ENCODE data around the gene RNF8. TPM values are rescaled to one million over a fixed set of nuclear protein-coding genes. Genes with fewer than 3 reads are reported as not detected.
"Not testable (repeated sequence)": the region's sequence is repeated elsewhere in the genome, so short reads cannot be mapped to it uniquely, and the experiment has no call there.

Gene RNF8
- total RNA-seq, 2 donors from 2014 or later, result 38.2 to 51.1 TPM

GRCh38 chr6:37396571-37397180, 42.9 kb downstream of the RNF8 start:
- Histone ChIP-seq H3K36me3 (ENCODE audit: control insufficient read depth, insufficient read depth, low read length) (peaks cover 32% of the 10 kb centered on the region), H3K9ac (ENCODE audit: extremely low read depth, low read length, poor library complexity, severe bottlenecking) (no peak overlapping the region), H3K9me3 (ENCODE audit: control insufficient read depth, low read length) (no peaks in the 10 kb centered on the region), H3K27ac (ENCODE audit: low read depth, low read length) (no peak overlapping the region), H3K4me3 (ENCODE audit: low read length) (no peak overlapping the region), H3K27me3 (ENCODE audit: control insufficient read depth, insufficient read depth, low read length, poor library complexity, severe bottlenecking) (no peaks in the 10 kb centered on the region), H3K4me1 (ENCODE audit: control insufficient read depth, insufficient read depth, low read length) (no peaks in the 10 kb centered on the region)
- TF ChIP-seq CTCF (conservative IDR thresholded peaks at IDR 0.05), result no peak
- Mint-ChIP-seq H3K4me3 (no peak overlapping the region), H3K4me1 (peaks cover 7% of the 10 kb centered on the region), H3K27me3 (ENCODE audit: insufficient read depth) (peaks cover 16% of the 10 kb centered on the region), H3K9me3 (no peaks in the 10 kb centered on the region), H3K36me3 (ENCODE audit: low read depth) (peaks cover 8% of the 10 kb centered on the region), H3K27ac (no peak overlapping the region)
- DNase-seq, result no peak
- 88 to 93% methylated on average over 3 to 4 of the region's 4 CpGs for WGBS, 2 experiments (ENCODE audit: insufficient coverage in 1 of 2, insufficient read length in 1 of 2)

GRCh38 chr6:37399131-37399530, 45.3 kb downstream of the RNF8 start:
- no peak overlapping the region for H3K27ac Mint-ChIP-seq
- H3K27ac ChIP-seq (ENCODE audit: low read depth, low read length), result no peak overlapping the region

GRCh38 chr6:37399795-37400490, 46.2 kb downstream of the RNF8 start:
- H3K36me3 ChIP-seq (ENCODE audit: control insufficient read depth, insufficient read depth, low read length), result peaks cover 9% of the 10 kb centered on the region
- WGBS, 2 experiments (ENCODE audit: insufficient coverage in 1 of 2, insufficient read length in 1 of 2), result 56 to 66% methylated on average over 4 of the region's 4 CpGs
- Mint-ChIP-seq H3K27ac (no peak overlapping the region), H3K4me1 (peaks cover 7% of the 10 kb centered on the region), H3K4me3 (no peak overlapping the region), H3K9me3 (no peaks in the 10 kb centered on the region), H3K36me3 (ENCODE audit: low read depth) (no peaks in the 10 kb centered on the region), H3K27me3 (ENCODE audit: insufficient read depth) (peaks cover 19% of the 10 kb centered on the region)
- no peak for DNase-seq
- no peak overlapping the region for H3K9ac ChIP-seq (ENCODE audit: extremely low read depth, low read length, poor library complexity, severe bottlenecking)
- H3K4me1 ChIP-seq (ENCODE audit: control insufficient read depth, insufficient read depth, low read length), result no peaks in the 10 kb centered on the region
- no peak overlapping the region for H3K27ac ChIP-seq (ENCODE audit: low read depth, low read length)
- H3K4me3 ChIP-seq (ENCODE audit: low read length), result no peak overlapping the region
- TF ChIP-seq CTCF (conservative IDR thresholded peaks at IDR 0.05), result no peak
- no peaks in the 10 kb centered on the region for H3K9me3 ChIP-seq (ENCODE audit: control insufficient read depth, low read length)
- no peaks in the 10 kb centered on the region for H3K27me3 ChIP-seq (ENCODE audit: control insufficient read depth, insufficient read depth, low read length, poor library complexity, severe bottlenecking)

More at GRCh38 chr6:37399131-37399530, 45.3 kb downstream of the RNF8 start:
- no peaks in the 10 kb centered on the region for H3K27me3 ChIP-seq (ENCODE audit: control insufficient read depth, insufficient read depth, low read length, poor library complexity, severe bottlenecking)
- DNase-seq, result no peak
- Mint-ChIP-seq H3K36me3 (ENCODE audit: low read depth) (no peaks in the 10 kb centered on the region), H3K4me3 (no peak overlapping the region), H3K27me3 (ENCODE audit: insufficient read depth) (peaks cover 16% of the 10 kb centered on the region), H3K9me3 (no peaks in the 10 kb centered on the region), H3K4me1 (peaks cover 7% of the 10 kb centered on the region)
- H3K9me3 ChIP-seq (ENCODE audit: control insufficient read depth, low read length), result no peaks in the 10 kb centered on the region
- no peaks in the 10 kb centered on the region for H3K4me1 ChIP-seq (ENCODE audit: control insufficient read depth, insufficient read depth, low read length)
- H3K4me3 ChIP-seq (ENCODE audit: low read length), result no peak overlapping the region
- peaks cover 16% of the 10 kb centered on the region for H3K36me3 ChIP-seq (ENCODE audit: control insufficient read depth, insufficient read depth, low read length)
- no peak for TF ChIP-seq CTCF (conservative IDR thresholded peaks at IDR 0.05)
- no peak overlapping the region for H3K9ac ChIP-seq (ENCODE audit: extremely low read depth, low read length, poor library complexity, severe bottlenecking)

GRCh38 chr6:37401658-37402057, 47.9 kb downstream of the RNF8 start:
- not testable (repeated sequence) for H3K4me1 Mint-ChIP-seq; H3K4me3 Mint-ChIP-seq; H3K9me3 Mint-ChIP-seq; H3K36me3 Mint-ChIP-seq (ENCODE audit: low read depth); H3K27ac Mint-ChIP-seq; H3K36me3 ChIP-seq (ENCODE audit: control insufficient read depth, insufficient read depth, low read length); H3K4me1 ChIP-seq (ENCODE audit: control insufficient read depth, insufficient read depth, low read length); H3K27me3 ChIP-seq (ENCODE audit: control insufficient read depth, insufficient read depth, low read length, poor library complexity, severe bottlenecking); DNase-seq; H3K4me3 ChIP-seq (ENCODE audit: low read length); H3K9me3 ChIP-seq (ENCODE audit: control insufficient read depth, low read length); H3K27ac ChIP-seq (ENCODE audit: low read depth, low read length); H3K9ac ChIP-seq (ENCODE audit: extremely low read depth, low read length, poor library complexity, severe bottlenecking)
- peaks cover 19% of the 10 kb centered on the region for H3K27me3 Mint-ChIP-seq (ENCODE audit: insufficient read depth)
